Non-pigmented ciliary epithelial cell (primary cell): ENCODE data around the gene ZNF615.
A peak's percentile ranks its signal among the peaks of the same experiment; 100 is the strongest.
"Not testable (repeated sequence)": the region's sequence is repeated elsewhere in the genome, so short reads cannot be mapped to it uniquely, and the experiment has no call there.

Experiments
- DNase-seq: peaks from one replicate; pipeline ENCODE4 v3.0.0-alpha.2; 2010; ENCODE audit warnings: low read depth

ZNF615 gene

GRCh38 chr19:52007806-52008557 lies at the start of gene ZNF615:
ZNF615 (minus strand) TSS chr19:52008211; CDS start chr19:52003711, 4,500 bp downstream.
- DNase-seq = peak; percentile 37

GRCh38 chr19:52056480-52056879 lies 48.5 kb upstream of the ZNF615 start:
- DNase-seq = not testable (repeated sequence)

GRCh38 chr19:52051736-52052135 lies 43.7 kb upstream of the ZNF615 start:
- not testable (repeated sequence) for DNase-seq

GRCh38 chr19:52048555-52049501 lies 40.8 kb upstream of the ZNF615 start, which contains the start of gene ZNF432:
ZNF432 (minus strand) TSS chr19:52048838; CDS start chr19:52046868, 1,970 bp downstream.
- peak; percentile 60 for DNase-seq

GRCh38 chr19:52039169-52039568 lies 31.2 kb upstream of the ZNF615 start:
- no peak for DNase-seq

GRCh38 chr19:52034051-52034728 lies 26.2 kb upstream of the ZNF615 start:
- DNase-seq = no peak

- no peak for DNase-seq
Observed at GRCh38 chr19:52028780-52029123, 20.7 kb upstream of the ZNF615 start.

GRCh38 chr19:52028027-52028779 lies 20.2 kb upstream of the ZNF615 start, which contains the start of gene ZNF614:
ZNF614 (minus strand) TSS chr19:52028379; CDS start chr19:52025745, 2,634 bp downstream.
- peak; percentile 44 for DNase-seq

- not testable (repeated sequence) for DNase-seq
Observed at GRCh38 chr19:52026255-52026990, 18.4 kb upstream of the ZNF615 start.

- DNase-seq = not testable (repeated sequence)
Observed at GRCh38 chr19:52024478-52024877, 16.5 kb upstream of the ZNF615 start.

- no peak for DNase-seq
Observed at GRCh38 chr19:52022193-52022592, 14.2 kb upstream of the ZNF615 start.

GRCh38 chr19:52020506-52020905 lies 12.5 kb upstream of the ZNF615 start:
- no peak for DNase-seq

GRCh38 chr19:52010674-52011073 lies 2.7 kb upstream of the ZNF615 start:
- no peak for DNase-seq

GRCh38 chr19:52007451-52007805 lies 583 bp downstream of the ZNF615 start:
- no peak for DNase-seq

- no peak for DNase-seq
Observed at GRCh38 chr19:51994048-51994644, 13.9 kb downstream of the ZNF615 start.

GRCh38 chr19:51993422-51993821 lies 14.6 kb downstream of the ZNF615 start:
- DNase-seq = no peak

GRCh38 chr19:51986309-51987291 lies 21.4 kb downstream of the ZNF615 start, which contains the start of gene ZNF350:
ZNF350 (minus strand) TSS chr19:51986840; CDS start chr19:51974360, 12,480 bp downstream.
- peak; percentile 84 for DNase-seq

- DNase-seq = no peak
Observed at GRCh38 chr19:51983361-51983760, 24.6 kb downstream of the ZNF615 start.

- not testable (repeated sequence) for DNase-seq
Observed at GRCh38 chr19:51980926-51981325, 27.1 kb downstream of the ZNF615 start.
